GM12865 (cell line): ENCODE measurements around the gene KCNG1.

ENCODE experiments used
- DNase-seq: peaks from one replicate; pipeline ENCODE4 v3.0.0; 2010; ENCODE audit warnings: low read depth
- H3K4me3 ChIP-seq: 2 replicates; pipeline ENCODE4 v1.5.1; 2011; ENCODE audit warnings: mild to moderate bottlenecking, low read depth, low read length, control low read depth
- CTCF ChIP-seq: IDR thresholded peaks from 2 replicates; pipeline ENCODE4 v1.5.1; 2011; ENCODE audit warnings: low read length, control low read depth, low read depth, inconsistent platforms; ENCODE audit not compliant: insufficient read depth; ENCODE audit errors: missing control alignments

The KCNG1 gene

GRCh38 chr20:51008718-51009117 is 14.2 kb downstream of the KCNG1 start:
- DNase-seq, result no peak
- no peak overlapping the region for H3K4me3 ChIP-seq
- no peak for TF ChIP-seq CTCF

- DNase-seq, result no peak
- TF ChIP-seq CTCF, result no peak
- no peak overlapping the region for H3K4me3 ChIP-seq
Measured at GRCh38 chr20:51005214-51005613, 17.7 kb downstream of the KCNG1 start.

GRCh38 chr20:51004781-51005180 is 18.1 kb downstream of the KCNG1 start:
- DNase-seq, result no peak
- no peak for TF ChIP-seq CTCF
- no peak overlapping the region for H3K4me3 ChIP-seq

GRCh38 chr20:51004305-51004727 is 18.6 kb downstream of the KCNG1 start:
- no peak overlapping the region for H3K4me3 ChIP-seq
- TF ChIP-seq CTCF, result no peak
- DNase-seq, result no peak

GRCh38 chr20:51003753-51004152 is 19.2 kb downstream of the KCNG1 start:
- no peak overlapping the region for H3K4me3 ChIP-seq
- no peak for DNase-seq
- no peak for TF ChIP-seq CTCF

GRCh38 chr20:51002633-51003032 is 20.3 kb downstream of the KCNG1 start:
- no peak for TF ChIP-seq CTCF
- no peak overlapping the region for H3K4me3 ChIP-seq
- no peak for DNase-seq

GRCh38 chr20:51001430-51002265 is 21.3 kb downstream of the KCNG1 start:
- TF ChIP-seq CTCF, result no peak
- no peak overlapping the region for H3K4me3 ChIP-seq
- no peak for DNase-seq
